HEK293 (cell line): ENCODE measurements around the gene AHCTF1.

ENCODE experiments used
- CTCF ChIA-PET: fragments of 350-600 bp; formaldehyde crosslinking; extraction: SDS; loops from one replicate; lab custom pipeline; 2021; ENCODE audit warnings: antibody characterized with exemption; lab: Yijun Ruan, JAX
- POLR2A ChIA-PET: fragments of 300-600 bp; formaldehyde crosslinking; extraction: SDS; loops from one replicate; lab custom pipeline; 2020; ENCODE audit warnings: antibody characterized with exemption, inconsistent platforms; lab: Yijun Ruan, JAX
- H3K27ac ChIP-seq: fragments of 200-500 bp; sonication (Bioruptor generic); 2 replicates; pipeline ENCODE4 v1.5.1; 2014; ENCODE audit warnings: low read depth, low read length, control low read depth, inconsistent platforms; ENCODE audit errors: extremely low read depth
- H3K36me3 ChIP-seq, 2 experiments: fragments of 200-500 bp in 1 of 2; sonication (Bioruptor generic) in 1 of 2; 1 replicate in 1 of 2; 2 replicates in 1 of 2; pipeline ENCODE4 v1.5.1; 2014 to 2017; ENCODE audit warnings: inconsistent platforms in 2 of 2, low read length in 2 of 2; ENCODE audit not compliant: control insufficient read depth in 2 of 2, insufficient read depth in 1 of 2
- H3K4me1 ChIP-seq: fragments of 200-500 bp; sonication (Bioruptor generic); 2 replicates; pipeline ENCODE4 v1.5.1; 2014; ENCODE audit warnings: mild to moderate bottlenecking, low read length, inconsistent platforms; ENCODE audit not compliant: control insufficient read depth, insufficient read depth
- H3K4me3 ChIP-seq: 2 replicates; pipeline ENCODE4 v1.5.1; 2011; ENCODE audit warnings: low read depth, mild to moderate bottlenecking, control low read depth, low read length, moderate library complexity
- H3K9me3 ChIP-seq: fragments of 200-500 bp; sonication (Bioruptor generic); 2 replicates; pipeline ENCODE4 v1.5.1; 2014; ENCODE audit warnings: low read depth, low read length, inconsistent platforms; ENCODE audit not compliant: control insufficient read depth, insufficient read depth
- HOXD13 ChIP-seq: sonication (generic); formaldehyde crosslinking; IDR thresholded peaks from 2 replicates; pipeline ENCODE4 v1.8.0; 2022; ENCODE audit warnings: missing genetic modification reagents, borderline replicate concordance
- KLF9 ChIP-seq: fragments of 450-650 bp; formaldehyde crosslinking; IDR thresholded peaks from 2 replicates; pipeline ENCODE4 v1.5.1; 2016; ENCODE audit warnings: missing biosample characterization, missing genetic modification characterization, low read depth
- REPIN1 ChIP-seq: fragments of 450-650 bp; formaldehyde crosslinking; IDR thresholded peaks from 2 replicates; pipeline ENCODE4 v1.5.1; 2017; ENCODE audit warnings: missing biosample characterization, missing genetic modification characterization, low read depth
- ZNF114 ChIP-seq: fragments of 450-650 bp; formaldehyde crosslinking; IDR thresholded peaks from 2 replicates; pipeline ENCODE4 v1.5.0; 2017; ENCODE audit warnings: missing biosample characterization, missing genetic modification characterization
- ZNF174 ChIP-seq: fragments of 450-650 bp; formaldehyde crosslinking; IDR thresholded peaks from 2 replicates; pipeline ENCODE4 v1.5.0; 2017; ENCODE audit warnings: missing biosample characterization, mild to moderate bottlenecking, missing genetic modification characterization
- ZNF18 ChIP-seq: fragments of 450-650 bp; formaldehyde crosslinking; IDR thresholded peaks from 2 replicates; pipeline ENCODE4 v1.5.1; 2016; ENCODE audit warnings: missing biosample characterization, missing genetic modification characterization
- ZNF26 ChIP-seq: fragments of 450-650 bp; formaldehyde crosslinking; IDR thresholded peaks from 2 replicates; pipeline ENCODE4 v1.5.1; 2016; ENCODE audit warnings: missing biosample characterization, missing genetic modification characterization
- ZNF311 ChIP-seq: fragments of 450-650 bp; formaldehyde crosslinking; IDR thresholded peaks from 2 replicates; pipeline ENCODE4 v1.5.1; 2017; ENCODE audit warnings: missing biosample characterization, missing genetic modification characterization, borderline replicate concordance
- ZNF341 ChIP-seq: fragments of 450-650 bp; formaldehyde crosslinking; IDR thresholded peaks from 2 replicates; pipeline ENCODE4; 2016; ENCODE audit warnings: low read depth, missing biosample characterization, missing genetic modification characterization
- ZNF391 ChIP-seq: fragments of 450-650 bp; formaldehyde crosslinking; IDR thresholded peaks from 2 replicates; pipeline ENCODE4 v1.5.1; 2016; ENCODE audit warnings: low read depth, missing biosample characterization, missing genetic modification characterization, borderline replicate concordance
- ZNF398 ChIP-seq: fragments of 450-650 bp; formaldehyde crosslinking; IDR thresholded peaks from 2 replicates; pipeline ENCODE4 v1.5.1; 2017; ENCODE audit warnings: missing biosample characterization, missing genetic modification characterization
- ZNF521 ChIP-seq: fragments of 450-650 bp; formaldehyde crosslinking; IDR thresholded peaks from 2 replicates; pipeline ENCODE4 v1.5.1; 2017; ENCODE audit warnings: missing biosample characterization, mild to moderate bottlenecking, missing genetic modification characterization
- ZNF529 ChIP-seq: fragments of 450-650 bp; formaldehyde crosslinking; IDR thresholded peaks from 2 replicates; pipeline ENCODE4 v1.5.1; 2017; ENCODE audit warnings: missing genetic modification characterization, missing biosample characterization; ENCODE audit not compliant: insufficient replicate concordance
- ZNF555 ChIP-seq: fragments of 450-650 bp; formaldehyde crosslinking; conservative IDR thresholded peaks from 2 replicates; pipeline ENCODE4 v1.5.1; 2017; ENCODE audit warnings: missing biosample characterization, mild to moderate bottlenecking, missing genetic modification characterization, inconsistent platforms
- ZNF560 ChIP-seq: fragments of 450-650 bp; formaldehyde crosslinking; IDR thresholded peaks from 2 replicates; pipeline ENCODE4 v1.5.1; 2017; ENCODE audit warnings: missing biosample characterization, missing genetic modification characterization, borderline replicate concordance
- ZNF610 ChIP-seq: fragments of 450-650 bp; formaldehyde crosslinking; IDR thresholded peaks from 2 replicates; pipeline ENCODE4 v1.5.1; 2016; ENCODE audit warnings: missing biosample characterization, missing genetic modification characterization, borderline replicate concordance
- ZNF624 ChIP-seq: fragments of 450-650 bp; formaldehyde crosslinking; IDR thresholded peaks from 2 replicates; pipeline ENCODE4 v1.5.1; 2017; ENCODE audit warnings: missing biosample characterization, missing genetic modification characterization
- ZNF792 ChIP-seq: fragments of 450-650 bp; formaldehyde crosslinking; IDR thresholded peaks from 2 replicates; pipeline ENCODE4 v1.5.1; 2016; ENCODE audit warnings: missing biosample characterization, missing genetic modification characterization
- ZNF830 ChIP-seq: fragments of 450-650 bp; IDR thresholded peaks from 2 replicates; pipeline ENCODE4 v1.5.0; 2018; ENCODE audit warnings: missing biosample characterization, missing genetic modification characterization, low read depth, mild to moderate bottlenecking, moderate library complexity
- ZNF843 ChIP-seq: fragments of 450-650 bp; formaldehyde crosslinking; IDR thresholded peaks from 2 replicates; pipeline ENCODE4 v1.5.1; 2016; ENCODE audit warnings: missing biosample characterization, missing genetic modification characterization
- TF ChIP-seq, protein P1 (sequence below): fragments of 450-650 bp; IDR thresholded peaks from 2 replicates; pipeline ENCODE4 v1.5.1; 2018; ENCODE audit warnings: missing biosample characterization, mild to moderate bottlenecking, missing genetic modification characterization

Gene AHCTF1

GRCh38 chr1:246893191-246893939 lies 38.4 kb downstream of the AHCTF1 start:
- Histone ChIP-seq H3K27ac (no peak overlapping the region), H3K4me3 (no peak overlapping the region), H3K4me1 (no peaks in the 10 kb centered on the region), H3K9me3 (no peaks in the 10 kb centered on the region), H3K36me3 (peaks cover 0 to 83% of the 10 kb centered on the region in 2 experiments; a peak in 2 of 3 replicates)
- TF ChIP-seq ZNF398 (tag by site-specific recombination) (no peak), ZNF18 (tag by site-specific recombination) (no peak), ZNF610 (tag by site-specific recombination) (no peak), ZNF560 (no peak), ZNF529 (tag by site-specific recombination) (no peak)
- ChIA-PET CTCF (no interaction called here), POLR2A (no interaction called here)

- Histone ChIP-seq H3K36me3 (peaks cover 0 to 80% of the 10 kb centered on the region in 2 experiments; a peak in 2 of 3 replicates), H3K4me3 (no peak overlapping the region), H3K27ac (no peak overlapping the region), H3K9me3 (no peaks in the 10 kb centered on the region), H3K4me1 (no peaks in the 10 kb centered on the region)
- ChIA-PET CTCF (no interaction called here), POLR2A (no interaction called here)
- TF ChIP-seq ZNF624 (tag by site-specific recombination) (no peak), HOXD13 (no peak), REPIN1 (tag by site-specific recombination) (no peak), ZNF843 (tag by site-specific recombination) (no peak), ZNF174 (tag by site-specific recombination) (no peak), ZNF792 (tag by site-specific recombination) (no peak), ZNF521 (tag by site-specific recombination) (no peak), ZNF114 (tag by site-specific recombination) (no peak), ZNF26 (no peak), ZNF830 (tag by site-specific recombination) (no peak), ZNF555 (tag by site-specific recombination) (no peak), KLF9 (no peak), ZNF311 (tag by site-specific recombination) (no peak), ZNF391 (tag by site-specific recombination) (no peak), ZNF341 (tag by site-specific recombination) (no peak)
- TF ChIP-seq, protein P1, sequence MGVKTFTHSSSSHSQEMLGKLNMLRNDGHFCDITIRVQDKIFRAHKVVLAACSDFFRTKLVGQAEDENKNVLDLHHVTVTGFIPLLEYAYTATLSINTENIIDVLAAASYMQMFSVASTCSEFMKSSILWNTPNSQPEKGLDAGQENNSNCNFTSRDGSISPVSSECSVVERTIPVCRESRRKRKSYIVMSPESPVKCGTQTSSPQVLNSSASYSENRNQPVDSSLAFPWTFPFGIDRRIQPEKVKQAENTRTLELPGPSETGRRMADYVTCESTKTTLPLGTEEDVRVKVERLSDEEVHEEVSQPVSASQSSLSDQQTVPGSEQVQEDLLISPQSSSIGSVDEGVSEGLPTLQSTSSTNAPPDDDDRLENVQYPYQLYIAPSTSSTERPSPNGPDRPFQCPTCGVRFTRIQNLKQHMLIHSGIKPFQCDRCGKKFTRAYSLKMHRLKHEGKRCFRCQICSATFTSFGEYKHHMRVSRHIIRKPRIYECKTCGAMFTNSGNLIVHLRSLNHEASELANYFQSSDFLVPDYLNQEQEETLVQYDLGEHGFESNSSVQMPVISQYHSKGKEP (tag by site-specific recombination) = no peak
Observed at GRCh38 chr1:246891105-246891504, 40.6 kb downstream of the AHCTF1 start.
